GM19463 (cell line): ENCODE results near the gene MRPS7.
A peak's percentile ranks its signal among the peaks of the same experiment; 100 is the strongest.

Source experiments
- ATAC-seq: cut with Tn5 transposase; IDR thresholded peaks from one replicate; pipeline ENCODE4 v1.9.1; 2021; ENCODE audit warnings: mild to moderate bottlenecking, moderate library complexity; ENCODE audit not compliant: unreplicated experiment

The MRPS7 gene

GRCh38 chr17:75261336-75262111 lies at the start of gene MRPS7, which contains the start of gene GGA3:
Gene MRPS7 (plus strand): TSS chr17:75261879. CDS start chr17:75261901, 22 bp downstream.
Gene GGA3 (minus strand): TSS chr17:75261606. CDS start chr17:75261587, 19 bp downstream.
- peak; percentile 88 for ATAC-seq

GRCh38 chr17:75218131-75218530 lies 43.5 kb upstream of the MRPS7 start:
- ATAC-seq, result no peak

GRCh38 chr17:75219815-75220214 lies 41.9 kb upstream of the MRPS7 start:
- ATAC-seq, result no peak

- ATAC-seq, result no peak
Observed at GRCh38 chr17:75225016-75225415, 36.7 kb upstream of the MRPS7 start.

GRCh38 chr17:75227729-75228128 lies 34.0 kb upstream of the MRPS7 start:
- no peak for ATAC-seq

- no peak for ATAC-seq
Observed at GRCh38 chr17:75228305-75228704, 33.4 kb upstream of the MRPS7 start.

- ATAC-seq, result no peak
Observed at GRCh38 chr17:75228847-75229246, 32.8 kb upstream of the MRPS7 start.

- no peak for ATAC-seq
Observed at GRCh38 chr17:75231071-75231470, 30.6 kb upstream of the MRPS7 start.

- ATAC-seq, result no peak
Observed at GRCh38 chr17:75231741-75232464, 29.8 kb upstream of the MRPS7 start.

GRCh38 chr17:75232786-75233185 lies 28.9 kb upstream of the MRPS7 start:
- ATAC-seq, result no peak

GRCh38 chr17:75237100-75238014 lies 24.3 kb upstream of the MRPS7 start:
- no peak for ATAC-seq

- no peak for ATAC-seq
Observed at GRCh38 chr17:75238020-75238580, 23.6 kb upstream of the MRPS7 start.

- ATAC-seq, result no peak
Observed at GRCh38 chr17:75238684-75239191, 22.9 kb upstream of the MRPS7 start.

GRCh38 chr17:75239214-75239613 lies 22.5 kb upstream of the MRPS7 start:
- ATAC-seq, result no peak

GRCh38 chr17:75239778-75240393 lies 21.8 kb upstream of the MRPS7 start:
- no peak for ATAC-seq

- ATAC-seq, result no peak
Observed at GRCh38 chr17:75240394-75241142, 21.1 kb upstream of the MRPS7 start.

GRCh38 chr17:75241143-75241430 lies 20.6 kb upstream of the MRPS7 start:
- ATAC-seq, result no peak

- no peak for ATAC-seq
Observed at GRCh38 chr17:75241502-75241901, 20.2 kb upstream of the MRPS7 start.

GRCh38 chr17:75241996-75242460 lies 19.7 kb upstream of the MRPS7 start:
- no peak for ATAC-seq
